Endodermal cell (in vitro differentiated cells): ENCODE measurements around the gene TMOD1. TPM values are rescaled to one million over a fixed set of nuclear protein-coding genes. Genes with fewer than 3 reads are reported as not detected.

Source experiments
- DNase-seq: peaks from one replicate; pipeline ENCODE4 v3.0.0-alpha.2; 2017
- H3K27ac ChIP-seq: 2 replicates; pipeline ENCODE4 v1.5.1; 2013; ENCODE audit warnings: mild to moderate bottlenecking, low read depth, low read length, moderate library complexity
- H3K27me3 ChIP-seq: 2 replicates; pipeline ENCODE4 v1.6.1; 2013; ENCODE audit warnings: mild to moderate bottlenecking, low read length, moderate library complexity; ENCODE audit not compliant: insufficient read depth, control insufficient read depth, poor library complexity, severe bottlenecking
- H3K36me3 ChIP-seq: 2 replicates; pipeline ENCODE4 v1.7.0; 2013; ENCODE audit warnings: mild to moderate bottlenecking, low read length, moderate library complexity; ENCODE audit not compliant: control insufficient read depth, insufficient read depth
- H3K4me1 ChIP-seq: one replicate; pipeline ENCODE4 v1.7.0; 2013; ENCODE audit warnings: low read length; ENCODE audit not compliant: control insufficient read depth, insufficient read depth
- H3K4me3 ChIP-seq: 2 replicates; pipeline ENCODE4 v1.5.1; 2013; ENCODE audit warnings: mild to moderate bottlenecking, low read length, moderate library complexity
- H3K9ac ChIP-seq: 2 replicates; pipeline ENCODE4 v1.6.1; 2013; ENCODE audit warnings: mild to moderate bottlenecking, low read length, moderate library complexity; ENCODE audit not compliant: poor library complexity, severe bottlenecking; ENCODE audit errors: extremely low read depth
- H3K9me3 ChIP-seq: 2 replicates; pipeline ENCODE4 v1.6.1; 2013; ENCODE audit warnings: mild to moderate bottlenecking, low read length, moderate library complexity; ENCODE audit not compliant: control insufficient read depth
- H3K27ac Mint-ChIP-seq: 2 replicates; pipeline ENCODE4 v1.8.0; 2020; ENCODE audit warnings: mixed read lengths
- H3K27me3 Mint-ChIP-seq: 2 replicates; pipeline ENCODE4 v1.8.0; 2021; ENCODE audit warnings: mild to moderate bottlenecking, mixed read lengths; ENCODE audit not compliant: insufficient read depth
- H3K36me3 Mint-ChIP-seq: 2 replicates; pipeline ENCODE4 v1.8.0; 2020; ENCODE audit warnings: low read depth, mixed read lengths
- H3K4me1 Mint-ChIP-seq: 2 replicates; pipeline ENCODE4 v1.8.0; 2020; ENCODE audit warnings: mixed read lengths
- H3K4me3 Mint-ChIP-seq: 2 replicates; pipeline ENCODE4 v1.8.0; 2020; ENCODE audit warnings: mild to moderate bottlenecking, moderate library complexity, mixed read lengths
- H3K9me3 Mint-ChIP-seq: 2 replicates; pipeline ENCODE4 v1.8.0; 2020; ENCODE audit warnings: mild to moderate bottlenecking, mixed read lengths
- WGBS, 2 experiments: methylation state at CpG; one replicate each; pipeline versions ENCODE4 v1.1.5 to v1.1.7; 2013; ENCODE audit warnings: missing lambda C conversion rate in 2 of 2, mixed read lengths in 1 of 2; ENCODE audit not compliant: insufficient coverage in 1 of 2, insufficient read length in 1 of 2; 5-methylcytosine and 5-hydroxymethylcytosine counted together
- total RNA-seq, 2 donors: library from RNA; stranded (reverse); fragmentation: NEBNext Ultra II Directional in 1 of 2; extraction: Animal tissue kit (Norgen Biotek cat#: 25700) in 1 of 2; gene quantifications; 2 replicates in 1 of 2; 3 replicates in 1 of 2; pipeline ENCODE4 v1.2.1, GENCODE V29; 2021
- TF ChIP-seq, protein P1 (sequence below): fragments of 200-600 bp; sonication (generic); conservative IDR thresholded peaks from 2 replicates; pipeline ENCODE4 v1.5.0; 2021; ENCODE audit warnings: antibody characterized with exemption, mild to moderate bottlenecking

TMOD1 gene
- total RNA-seq, 2 donors from 2014 or later: 3.6 to 7.1 TPM

DNA sequence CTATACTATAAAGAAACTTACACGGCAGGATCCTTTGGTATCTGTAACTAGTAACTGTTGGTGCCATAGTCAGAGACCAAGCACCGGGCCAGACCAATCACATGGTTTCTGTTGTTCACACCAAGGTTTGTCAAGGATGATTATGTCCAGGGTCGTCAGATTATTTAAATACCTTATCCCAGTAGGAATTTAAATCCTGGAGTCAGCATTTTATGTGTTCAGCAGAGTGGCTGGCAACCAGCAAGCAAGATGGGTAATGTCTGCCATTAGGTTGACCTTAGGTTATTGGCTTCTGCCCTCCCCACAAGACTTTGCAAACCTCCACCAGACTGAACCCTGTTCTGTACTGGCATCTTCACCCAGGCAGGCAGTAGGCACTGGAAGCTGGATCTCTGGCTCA, 39.3 kb upstream of the TMOD1 start:
- H3K27me3 Mint-ChIP-seq: no peaks in the 10 kb centered on the region
- Histone ChIP-seq H3K9ac (no peak overlapping the region), H3K27ac (no peak overlapping the region), H3K27me3 (no peaks in the 10 kb centered on the region), H3K4me3 (no peak overlapping the region), H3K9me3 (peaks cover 9% of the 10 kb centered on the region), H3K36me3 (peaks cover 34% of the 10 kb centered on the region), H3K4me1 (peaks cover 10% of the 10 kb centered on the region)
- no peaks in the 10 kb centered on the region for H3K9me3 Mint-ChIP-seq
- H3K36me3 Mint-ChIP-seq: peaks cover 47% of the 10 kb centered on the region
- TF ChIP-seq, protein P1, sequence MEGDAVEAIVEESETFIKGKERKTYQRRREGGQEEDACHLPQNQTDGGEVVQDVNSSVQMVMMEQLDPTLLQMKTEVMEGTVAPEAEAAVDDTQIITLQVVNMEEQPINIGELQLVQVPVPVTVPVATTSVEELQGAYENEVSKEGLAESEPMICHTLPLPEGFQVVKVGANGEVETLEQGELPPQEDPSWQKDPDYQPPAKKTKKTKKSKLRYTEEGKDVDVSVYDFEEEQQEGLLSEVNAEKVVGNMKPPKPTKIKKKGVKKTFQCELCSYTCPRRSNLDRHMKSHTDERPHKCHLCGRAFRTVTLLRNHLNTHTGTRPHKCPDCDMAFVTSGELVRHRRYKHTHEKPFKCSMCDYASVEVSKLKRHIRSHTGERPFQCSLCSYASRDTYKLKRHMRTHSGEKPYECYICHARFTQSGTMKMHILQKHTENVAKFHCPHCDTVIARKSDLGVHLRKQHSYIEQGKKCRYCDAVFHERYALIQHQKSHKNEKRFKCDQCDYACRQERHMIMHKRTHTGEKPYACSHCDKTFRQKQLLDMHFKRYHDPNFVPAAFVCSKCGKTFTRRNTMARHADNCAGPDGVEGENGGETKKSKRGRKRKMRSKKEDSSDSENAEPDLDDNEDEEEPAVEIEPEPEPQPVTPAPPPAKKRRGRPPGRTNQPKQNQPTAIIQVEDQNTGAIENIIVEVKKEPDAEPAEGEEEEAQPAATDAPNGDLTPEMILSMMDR: no peak
- no peak for DNase-seq
- H3K4me1 Mint-ChIP-seq: peaks cover 15% of the 10 kb centered on the region
- WGBS, 2 experiments: 90 to 96% methylated on average over 2 to 3 of the region's 3 CpGs
- H3K27ac Mint-ChIP-seq: no peak overlapping the region
- no peak overlapping the region for H3K4me3 Mint-ChIP-seq

DNA sequence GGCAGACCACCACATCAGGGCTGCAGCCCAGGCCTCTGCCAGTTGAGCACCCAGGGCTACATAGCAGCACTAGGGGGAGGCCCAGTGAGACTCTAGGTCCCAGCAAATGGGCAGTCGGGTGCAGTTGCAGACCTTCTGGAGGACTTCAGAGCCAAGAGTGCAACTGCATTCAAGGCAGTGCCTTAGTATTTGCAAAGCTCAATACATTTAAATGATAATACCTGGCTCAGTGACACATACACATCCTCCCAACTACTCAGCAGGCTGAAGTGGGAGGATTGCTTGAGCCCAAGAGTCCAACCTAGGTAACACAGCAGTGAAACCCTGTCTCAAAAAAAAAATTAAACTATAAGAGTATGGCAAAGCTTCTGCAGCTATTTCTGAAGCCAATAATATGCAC, 38.6 kb upstream of the TMOD1 start:
- no peaks in the 10 kb centered on the region for H3K9me3 Mint-ChIP-seq
- Histone ChIP-seq H3K9me3 (peaks cover 9% of the 10 kb centered on the region), H3K9ac (no peak overlapping the region), H3K4me1 (peaks cover 10% of the 10 kb centered on the region), H3K27me3 (no peaks in the 10 kb centered on the region), H3K36me3 (peaks cover 34% of the 10 kb centered on the region), H3K27ac (no peak overlapping the region), H3K4me3 (no peak overlapping the region)
- H3K4me1 Mint-ChIP-seq: peaks cover 21% of the 10 kb centered on the region
- peaks cover 47% of the 10 kb centered on the region for H3K36me3 Mint-ChIP-seq
- TF ChIP-seq, protein P1: no peak
- DNase-seq: no peak
- peak overlapping the region; percentile 50 for H3K27ac Mint-ChIP-seq
- WGBS, 2 experiments: 93 to 100% methylated on average over 1 of the region's 1 CpG
- no peaks in the 10 kb centered on the region for H3K27me3 Mint-ChIP-seq
- no peak overlapping the region for H3K4me3 Mint-ChIP-seq

- peaks cover 33% of the 10 kb centered on the region for H3K36me3 Mint-ChIP-seq
- Histone ChIP-seq H3K27ac (no peak overlapping the region), H3K9me3 (peaks cover 3% of the 10 kb centered on the region), H3K27me3 (no peaks in the 10 kb centered on the region), H3K4me1 (peaks cover 19% of the 10 kb centered on the region), H3K36me3 (peaks cover 24% of the 10 kb centered on the region), H3K9ac (peak overlapping the region; percentile 41), H3K4me3 (no peak overlapping the region)
- no peaks in the 10 kb centered on the region for H3K27me3 Mint-ChIP-seq
- WGBS, 2 experiments: 79 to 82% methylated on average over 3 to 4 of the region's 4 CpGs
- H3K4me1 Mint-ChIP-seq: peaks cover 35% of the 10 kb centered on the region
- peak; percentile 91 for DNase-seq
- no peaks in the 10 kb centered on the region for H3K9me3 Mint-ChIP-seq
- no peak overlapping the region for H3K4me3 Mint-ChIP-seq
- H3K27ac Mint-ChIP-seq: peak overlapping the region; percentile 90
- TF ChIP-seq, protein P1: peak; percentile 93
These were observed 32.6 kb upstream of the TMOD1 start for GRCh38 chr9:97468658-97469448.
